Activated naive CD4-positive, alpha-beta T cell treated with anti-CD3 and anti-CD28 coated beads, Interleukin-2, amount 50 U/mL, for 72 hours (primary cell): Measurements from ENCODE around the gene PITPNM3. TPM values are rescaled to one million over a fixed set of nuclear protein-coding genes. Genes with fewer than 3 reads are reported as not detected.
"Not testable (repeated sequence)": the region's sequence is repeated elsewhere in the genome, so short reads cannot be mapped to it uniquely, and the experiment has no call there.

ENCODE experiments used
- ATAC-seq, 2 donors: fragments of 150-1000 bp; cut with Tn5 transposase; 2 replicates each; pipeline ENCODE4 v1.10.0; 2021; ENCODE audit warnings: mild to moderate bottlenecking in 2 of 2, moderate library complexity in 2 of 2
- DNase-seq, 2 donors: peaks; one replicate each; pipeline ENCODE4 v3.0.0; 2021 to 2022; ENCODE audit warnings: low spot score in 2 of 2
- H3K27ac Mint-ChIP-seq, 2 donors: one replicate each; pipeline ENCODE4 v1.8.0; 2022; ENCODE audit warnings: mild to moderate bottlenecking in 2 of 2, mixed read lengths in 2 of 2
- H3K36me3 Mint-ChIP-seq, 2 donors: one replicate each; pipeline ENCODE4 v1.8.0; 2022; ENCODE audit warnings: mixed read lengths in 2 of 2
- H3K9me3 Mint-ChIP-seq, 2 donors: one replicate each; pipeline ENCODE4 v1.8.0; 2022; ENCODE audit warnings: mixed read lengths in 2 of 2
- total RNA-seq, 2 donors: library from RNA; stranded (reverse); gene quantifications; one replicate each; pipeline ENCODE4 v1.2.3, GENCODE V29; 2022

Gene PITPNM3
- total RNA-seq, 2 donors from 2014 or later, result 0.87 to 1.2 TPM

GRCh38 chr17:6578491-6578890, 22.1 kb upstream of the PITPNM3 start:
- Mint-ChIP-seq H3K27ac (no peak overlapping the region), H3K9me3 (no peaks in the 10 kb centered on the region), H3K36me3 (peaks cover 5 to 17% of the 10 kb centered on the region in 2 donors)
- DNase-seq (no peak), ATAC-seq (no peak)

GRCh38 chr17:6577686-6578263, 21.4 kb upstream of the PITPNM3 start:
- peaks cover 0 to 12% of the 10 kb centered on the region in 2 donors for H3K36me3 Mint-ChIP-seq

GRCh38 chr17:6576038-6576785, 19.9 kb upstream of the PITPNM3 start:
- Mint-ChIP-seq H3K36me3 (peaks cover 0 to 12% of the 10 kb centered on the region in 2 donors), H3K9me3 (no peaks in the 10 kb centered on the region)
- ATAC-seq, result no peak

More at GRCh38 chr17:6577686-6578263, 21.4 kb upstream of the PITPNM3 start:
- Mint-ChIP-seq H3K27ac (no peak overlapping the region), H3K9me3 (no peaks in the 10 kb centered on the region)
- DNase-seq (no peak), ATAC-seq (no peak)

GRCh38 chr17:6575596-6575988, 19.2 kb upstream of the PITPNM3 start:
- H3K36me3 Mint-ChIP-seq, result peaks cover 0 to 12% of the 10 kb centered on the region in 2 donors
- DNase-seq, result no peak
- ATAC-seq, result peak; percentile 24 to 49
- peak overlapping the region in 1 of 2 donors; percentile 72 for H3K27ac Mint-ChIP-seq
- no peaks in the 10 kb centered on the region for H3K9me3 Mint-ChIP-seq

More at GRCh38 chr17:6576038-6576785, 19.9 kb upstream of the PITPNM3 start:
- no peak for DNase-seq
- peak overlapping the region; percentile 2 to 72 for H3K27ac Mint-ChIP-seq

GRCh38 chr17:6574687-6575595, 18.6 kb upstream of the PITPNM3 start:
- H3K9me3 Mint-ChIP-seq, result no peaks in the 10 kb centered on the region

GRCh38 chr17:6573982-6574686, 17.8 kb upstream of the PITPNM3 start:
- H3K36me3 Mint-ChIP-seq, result peaks cover 0 to 12% of the 10 kb centered on the region in 2 donors
- ATAC-seq (no peak), DNase-seq (no peak)
- H3K9me3 Mint-ChIP-seq, result no peaks in the 10 kb centered on the region
- no peak overlapping the region for H3K27ac Mint-ChIP-seq

More at GRCh38 chr17:6574687-6575595, 18.6 kb upstream of the PITPNM3 start:
- peak; percentile 52 to 69 for DNase-seq
- ATAC-seq, result peak; percentile 89 to 95
- peaks cover 0 to 12% of the 10 kb centered on the region in 2 donors for H3K36me3 Mint-ChIP-seq
- H3K27ac Mint-ChIP-seq, result peak overlapping the region; percentile 7 to 72

- not testable (repeated sequence) for H3K27ac Mint-ChIP-seq, ATAC-seq, H3K9me3 Mint-ChIP-seq, DNase-seq
- peaks cover 0 to 12% of the 10 kb centered on the region in 2 donors for H3K36me3 Mint-ChIP-seq
Measured at GRCh38 chr17:6573495-6573894, 17.1 kb upstream of the PITPNM3 start.

GRCh38 chr17:6572972-6573370, 16.6 kb upstream of the PITPNM3 start:
- ATAC-seq, result no peak
- H3K36me3 Mint-ChIP-seq, result peaks cover 0 to 12% of the 10 kb centered on the region in 2 donors
- H3K9me3 Mint-ChIP-seq, result no peaks in the 10 kb centered on the region
- no peak for DNase-seq
- H3K27ac Mint-ChIP-seq, result no peak overlapping the region

- H3K27ac Mint-ChIP-seq, result no peak overlapping the region
- no peaks in the 10 kb centered on the region for H3K9me3 Mint-ChIP-seq
- no peaks in the 10 kb centered on the region for H3K36me3 Mint-ChIP-seq
- no peak for ATAC-seq
- no peak for DNase-seq
Measured at GRCh38 chr17:6571452-6571781, 15.1 kb upstream of the PITPNM3 start.

- DNase-seq (no peak), ATAC-seq (no peak)
- no peaks in the 10 kb centered on the region for H3K36me3 Mint-ChIP-seq
- no peak overlapping the region for H3K27ac Mint-ChIP-seq
- H3K9me3 Mint-ChIP-seq, result no peaks in the 10 kb centered on the region
Measured at GRCh38 chr17:6570731-6571451, 14.5 kb upstream of the PITPNM3 start.

- no peaks in the 10 kb centered on the region for H3K36me3 Mint-ChIP-seq
- DNase-seq, result no peak
- no peak for ATAC-seq
- H3K27ac Mint-ChIP-seq, result no peak overlapping the region
- H3K9me3 Mint-ChIP-seq, result no peaks in the 10 kb centered on the region
Measured at GRCh38 chr17:6569370-6570285, 13.3 kb upstream of the PITPNM3 start.

- DNase-seq, result no peak
- no peak for ATAC-seq
- H3K27ac Mint-ChIP-seq, result no peak overlapping the region
- no peaks in the 10 kb centered on the region for H3K9me3 Mint-ChIP-seq
- H3K36me3 Mint-ChIP-seq, result no peaks in the 10 kb centered on the region
Measured at GRCh38 chr17:6568184-6568758, 11.9 kb upstream of the PITPNM3 start.

GRCh38 chr17:6567528-6568183, 11.3 kb upstream of the PITPNM3 start:
- Mint-ChIP-seq H3K27ac (no peak overlapping the region), H3K36me3 (no peaks in the 10 kb centered on the region)
- no peak for ATAC-seq

GRCh38 chr17:6561446-6561845, 5.1 kb upstream of the PITPNM3 start:
- no peak for DNase-seq
- no peak for ATAC-seq
- no peak overlapping the region for H3K27ac Mint-ChIP-seq

More at GRCh38 chr17:6567528-6568183, 11.3 kb upstream of the PITPNM3 start:
- DNase-seq, result no peak
- H3K9me3 Mint-ChIP-seq, result no peaks in the 10 kb centered on the region

More at GRCh38 chr17:6561446-6561845, 5.1 kb upstream of the PITPNM3 start:
- no peaks in the 10 kb centered on the region for H3K9me3 Mint-ChIP-seq
- H3K36me3 Mint-ChIP-seq, result no peaks in the 10 kb centered on the region
